Measurements from ENCODE around the gene SRPRB.
A peak's percentile ranks its signal among the peaks of the same experiment; 100 is the strongest.

SRPRB gene

GRCh38 chr3:133805702-133806475 is at the start of gene SRPRB:
Gene SRPRB, plus strand, starts transcription at chr3:133805815. Its CDS starts 34 bp downstream, at chr3:133805849.
- DNase-seq: peak; percentile 93

GRCh38 chr3:133756716-133757694 is 48.6 kb upstream of the SRPRB start:
- DNase-seq: no peak

GRCh38 chr3:133757701-133758567 is 47.7 kb upstream of the SRPRB start:
- DNase-seq: no peak

GRCh38 chr3:133758568-133758928 is 47.1 kb upstream of the SRPRB start:
- no peak for DNase-seq

GRCh38 chr3:133758964-133759739 is 46.5 kb upstream of the SRPRB start:
- DNase-seq: no peak

- DNase-seq: no peak
These were observed 45.8 kb upstream of the SRPRB start for GRCh38 chr3:133759740-133760305.

- DNase-seq: no peak
These were observed 44.7 kb upstream of the SRPRB start for GRCh38 chr3:133760916-133761315.

GRCh38 chr3:133761605-133762484 is 43.8 kb upstream of the SRPRB start:
- no peak for DNase-seq

- no peak for DNase-seq
These were observed 43.1 kb upstream of the SRPRB start for GRCh38 chr3:133762539-133762938.

GRCh38 chr3:133763797-133764683 is 41.6 kb upstream of the SRPRB start:
- DNase-seq: no peak

GRCh38 chr3:133765256-133765655 is 40.4 kb upstream of the SRPRB start:
- no peak for DNase-seq

- DNase-seq: no peak
These were observed 38.0 kb upstream of the SRPRB start for GRCh38 chr3:133767607-133768006.

- no peak for DNase-seq
These were observed 36.1 kb upstream of the SRPRB start for GRCh38 chr3:133769536-133769935.

- DNase-seq: no peak
These were observed 31.9 kb upstream of the SRPRB start for GRCh38 chr3:133773732-133774131.

GRCh38 chr3:133775309-133775708 is 30.3 kb upstream of the SRPRB start:
- DNase-seq: no peak

GRCh38 chr3:133775835-133776234 is 29.8 kb upstream of the SRPRB start:
- DNase-seq: no peak

- no peak for DNase-seq
These were observed 28.7 kb upstream of the SRPRB start for GRCh38 chr3:133776794-133777438.

GRCh38 chr3:133777807-133778568 is 27.6 kb upstream of the SRPRB start:
- no peak for DNase-seq
